MCF 10A (cell line): ENCODE measurements around the gene PRSS27. TPM values are rescaled to one million over a fixed set of nuclear protein-coding genes. Genes with fewer than 3 reads are reported as not detected.

ENCODE experiments used
- BruUV-seq: library from RNA; stranded (reverse); fragments of 400-500 nt; replicated peaks from 2 replicates; lab custom pipeline; 2021; lab: Mats Ljungman, UMichigan
- CTCF ChIA-PET: fragments of 300-600 bp; sonication (Branson Sonifier 250); formaldehyde crosslinking; extraction: SDS; loops from one replicate; lab custom pipeline; 2021; ENCODE audit warnings: antibody characterized with exemption, inconsistent platforms; lab: Yijun Ruan, JAX
- POLR2A ChIA-PET: fragments of 300-600, 350-650 bp; sonication (Branson Sonifier 250); formaldehyde crosslinking; extraction: SDS; loops from one replicate; lab custom pipeline; 2020; ENCODE audit warnings: antibody characterized with exemption, inconsistent platforms; lab: Yijun Ruan, JAX
- DNase-seq: peaks from one replicate; pipeline ENCODE4 v3.0.0-alpha.2; 2018; ENCODE audit not compliant: unreplicated experiment
- H3K27ac Mint-ChIP-seq: one replicate; pipeline ENCODE4 v1.8.0; 2022; ENCODE audit warnings: mild to moderate bottlenecking, low read depth, mixed read lengths; ENCODE audit not compliant: unreplicated experiment
- H3K27me3 Mint-ChIP-seq: one replicate; pipeline ENCODE4 v1.8.0; 2022; ENCODE audit warnings: mixed read lengths; ENCODE audit not compliant: insufficient read depth, unreplicated experiment
- H3K36me3 Mint-ChIP-seq: one replicate; pipeline ENCODE4 v1.8.0; 2022; ENCODE audit warnings: mild to moderate bottlenecking, moderate library complexity, mixed read lengths; ENCODE audit not compliant: insufficient read depth, unreplicated experiment
- H3K4me1 Mint-ChIP-seq: one replicate; pipeline ENCODE4 v1.8.0; 2022; ENCODE audit warnings: mixed read lengths; ENCODE audit not compliant: insufficient read depth, unreplicated experiment
- H3K4me3 Mint-ChIP-seq: one replicate; pipeline ENCODE4 v1.8.0; 2022; ENCODE audit warnings: mild to moderate bottlenecking, moderate library complexity, mixed read lengths; ENCODE audit not compliant: unreplicated experiment
- H3K9me3 Mint-ChIP-seq: one replicate; pipeline ENCODE4 v1.8.0; 2022; ENCODE audit warnings: mixed read lengths; ENCODE audit not compliant: unreplicated experiment
- CTCF ChIP-seq: fragments of 200-600 bp; IDR thresholded peaks from one replicate; pipeline ENCODE4 v1.8.0; 2022; ENCODE audit warnings: antibody characterized with exemption, mild to moderate bottlenecking; ENCODE audit not compliant: unreplicated experiment
- intact Hi-C: fragments of 100-400 bp; cut with micrococcal nuclease; formaldehyde crosslinking; loops from 2 replicates; pipeline ENCODE4 v1.14.1; 2022
- total RNA-seq: library from RNA; stranded (reverse); gene quantifications from 2 replicates; pipeline ENCODE4 v1.2.3, GENCODE V29; 2022

PRSS27 gene
- total RNA-seq, 1 experiment from 2014 or later = 5.8 TPM

- ChIA-PET CTCF (no interaction called here), POLR2A (no interaction called here)
- H3K36me3 Mint-ChIP-seq = peaks cover 15% of the 10 kb centered on the region
- no peak for DNase-seq
- H3K27me3 Mint-ChIP-seq = no peaks in the 10 kb centered on the region
- no peak overlapping the region for H3K4me3 Mint-ChIP-seq
- H3K4me1 Mint-ChIP-seq = no peaks in the 10 kb centered on the region
- H3K9me3 Mint-ChIP-seq = no peaks in the 10 kb centered on the region
- no peak for TF ChIP-seq CTCF
- no TSS peak for BruUV-seq
- H3K27ac Mint-ChIP-seq = no peak overlapping the region
- intact Hi-C loops = no loop called here
Measured at GRCh38 chr16:2715519-2715918, 4.5 kb downstream of the PRSS27 start.

- ChIA-PET CTCF (no interaction called here), POLR2A (no interaction called here)
- H3K4me1 Mint-ChIP-seq = no peaks in the 10 kb centered on the region
- no TSS peak for BruUV-seq
- H3K36me3 Mint-ChIP-seq = peaks cover 20% of the 10 kb centered on the region
- H3K4me3 Mint-ChIP-seq = no peak overlapping the region
- DNase-seq = no peak
- H3K27ac Mint-ChIP-seq = no peak overlapping the region
- H3K9me3 Mint-ChIP-seq = no peaks in the 10 kb centered on the region
- intact Hi-C loops = no loop called here
- H3K27me3 Mint-ChIP-seq = no peaks in the 10 kb centered on the region
- TF ChIP-seq CTCF = no peak
Measured at GRCh38 chr16:2715064-2715463, 5.0 kb downstream of the PRSS27 start.

DNA sequence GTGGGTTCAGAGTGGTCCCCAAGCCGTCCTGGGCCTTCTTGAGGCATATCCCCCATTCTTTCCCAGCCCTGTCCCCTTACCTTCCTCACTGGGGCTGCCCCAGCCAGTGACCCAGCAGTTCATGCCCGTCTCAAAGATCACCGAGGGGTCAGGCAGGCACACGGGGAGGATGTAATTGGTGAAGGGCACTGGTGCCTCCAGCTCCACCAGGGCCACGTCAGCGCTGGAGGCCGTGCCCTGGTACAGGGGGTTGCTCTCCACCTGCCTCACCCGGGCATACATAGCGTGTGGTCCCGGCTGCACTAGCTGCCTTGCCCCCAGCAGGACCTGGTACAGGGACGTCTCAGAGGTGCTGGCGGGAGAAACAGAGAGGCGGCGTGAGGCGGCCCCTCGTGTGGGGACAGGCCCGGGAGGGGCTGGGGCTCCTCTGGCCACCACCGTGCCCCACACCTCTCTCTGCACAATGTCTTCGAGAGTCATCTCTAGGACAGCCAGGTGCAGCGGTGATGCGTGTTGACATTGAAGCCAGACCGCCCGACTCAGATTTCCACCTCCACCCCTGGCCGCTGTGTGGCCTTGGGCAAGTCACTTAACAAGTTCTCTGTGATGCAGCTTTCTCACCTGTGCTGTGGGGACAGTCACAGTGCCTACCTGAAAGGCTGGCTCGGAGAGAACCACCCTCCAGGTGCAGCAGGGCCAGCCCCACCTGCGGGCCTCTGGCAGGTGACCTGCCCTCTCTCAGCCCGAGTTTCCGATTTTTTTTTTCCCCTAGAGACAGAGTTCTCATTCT is 5.8 kb downstream of the PRSS27 start:
- H3K9me3 Mint-ChIP-seq = no peaks in the 10 kb centered on the region
- no TSS peak for BruUV-seq
- H3K4me3 Mint-ChIP-seq = no peak overlapping the region

More for the DNA sequence above, 5.8 kb downstream of the PRSS27 start:
- Mint-ChIP-seq H3K36me3 (peaks cover 29% of the 10 kb centered on the region), H3K27ac (no peak overlapping the region), H3K4me1 (no peaks in the 10 kb centered on the region), H3K27me3 (no peaks in the 10 kb centered on the region)
- CTCF ChIA-PET = interaction anchor here (0.6 kb wide), 1 partner anchor 37 kb away, joined by 3 read pairs; no protein-coding TSS in a partner anchor
- intact Hi-C loops = no loop called here
- POLR2A ChIA-PET = interaction anchor here (0.6 kb wide), 1 partner anchor 202 kb away, joined by 3 read pairs; no protein-coding TSS in a partner anchor
- no peak for TF ChIP-seq CTCF
- DNase-seq = no peak
